HL-60 (cell line): Measurements from ENCODE around the gene FAM114A2.

Experiments used
- DNase-seq, 2 experiments: peaks; one replicate each; pipeline ENCODE4 v3.0.0-alpha.2; 2010 to 2020; ENCODE audit warnings: low read depth in 1 of 2, low spot score in 1 of 2
- H3K27ac ChIP-seq: fragments of 250-450 bp; sonication (Bioruptor Pico); replicated peaks from 2 replicates; pipeline ENCODE4 v1.5.1; 2020; ENCODE audit warnings: mild to moderate bottlenecking, moderate library complexity
- H3K27me3 ChIP-seq: fragments of 250-450 bp; sonication (Bioruptor Pico); 2 replicates; pipeline ENCODE4 v1.5.1; 2021; ENCODE audit warnings: mild to moderate bottlenecking, moderate library complexity; ENCODE audit not compliant: insufficient read depth, poor library complexity, severe bottlenecking
- H3K4me3 ChIP-seq: replicated peaks from 2 replicates; pipeline ENCODE4 v1.5.1; 2011; ENCODE audit warnings: mild to moderate bottlenecking, control low read depth, low read length; ENCODE audit not compliant: insufficient read depth
- GABPA ChIP-seq: IDR thresholded peaks from 2 replicates; pipeline ENCODE4 v1.6.1; 2012; ENCODE audit warnings: low read depth
- POLR2AphosphoS5 ChIP-seq: IDR thresholded peaks from 2 replicates; pipeline ENCODE4 v1.6.1; 2012; ENCODE audit warnings: low read depth
- SPI1 ChIP-seq: IDR thresholded peaks from 2 replicates; pipeline ENCODE4 v1.6.1; 2012; ENCODE audit warnings: low read depth, mild to moderate bottlenecking, borderline replicate concordance
- TF ChIP-seq, protein P1 (sequence below): IDR thresholded peaks from one replicate; pipeline ENCODE4 v1.5.1; 2011; ENCODE audit warnings: low read length, control low read depth, inconsistent platforms; ENCODE audit not compliant: insufficient read depth
- TF ChIP-seq, protein P2 (sequence below): IDR thresholded peaks from 2 replicates; pipeline ENCODE4 v1.6.1; 2012; ENCODE audit warnings: low read depth; ENCODE audit not compliant: insufficient replicate concordance

Gene FAM114A2

DNA sequence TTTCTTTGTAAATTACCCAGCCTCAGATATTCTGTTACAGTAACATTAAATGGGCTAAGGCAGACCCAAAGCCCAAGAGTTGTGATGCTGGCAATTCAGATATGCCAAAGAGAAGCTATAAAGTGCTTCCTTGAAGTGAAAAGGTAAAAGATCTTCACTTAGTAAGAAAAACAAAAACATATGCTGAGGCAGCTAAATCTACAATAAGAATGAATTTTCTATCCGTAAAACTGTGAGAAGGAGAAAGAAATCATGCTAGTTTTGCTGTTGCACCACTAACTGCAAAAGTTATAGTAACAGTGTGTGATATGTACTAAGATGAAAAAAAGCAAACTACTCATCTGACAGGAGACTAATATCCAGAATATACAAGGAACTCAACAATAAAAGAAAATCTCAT lies 39.9 kb downstream of the FAM114A2 start:
- Histone ChIP-seq H3K27me3 (no peaks in the 10 kb centered on the region), H3K4me3 (no peak overlapping the region), H3K27ac (no peak overlapping the region)
- no peak for TF ChIP-seq SPI1
- TF ChIP-seq GABPA: no peak
- TF ChIP-seq, protein P1, sequence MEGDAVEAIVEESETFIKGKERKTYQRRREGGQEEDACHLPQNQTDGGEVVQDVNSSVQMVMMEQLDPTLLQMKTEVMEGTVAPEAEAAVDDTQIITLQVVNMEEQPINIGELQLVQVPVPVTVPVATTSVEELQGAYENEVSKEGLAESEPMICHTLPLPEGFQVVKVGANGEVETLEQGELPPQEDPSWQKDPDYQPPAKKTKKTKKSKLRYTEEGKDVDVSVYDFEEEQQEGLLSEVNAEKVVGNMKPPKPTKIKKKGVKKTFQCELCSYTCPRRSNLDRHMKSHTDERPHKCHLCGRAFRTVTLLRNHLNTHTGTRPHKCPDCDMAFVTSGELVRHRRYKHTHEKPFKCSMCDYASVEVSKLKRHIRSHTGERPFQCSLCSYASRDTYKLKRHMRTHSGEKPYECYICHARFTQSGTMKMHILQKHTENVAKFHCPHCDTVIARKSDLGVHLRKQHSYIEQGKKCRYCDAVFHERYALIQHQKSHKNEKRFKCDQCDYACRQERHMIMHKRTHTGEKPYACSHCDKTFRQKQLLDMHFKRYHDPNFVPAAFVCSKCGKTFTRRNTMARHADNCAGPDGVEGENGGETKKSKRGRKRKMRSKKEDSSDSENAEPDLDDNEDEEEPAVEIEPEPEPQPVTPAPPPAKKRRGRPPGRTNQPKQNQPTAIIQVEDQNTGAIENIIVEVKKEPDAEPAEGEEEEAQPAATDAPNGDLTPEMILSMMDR: no peak
- TF ChIP-seq, protein P2, sequence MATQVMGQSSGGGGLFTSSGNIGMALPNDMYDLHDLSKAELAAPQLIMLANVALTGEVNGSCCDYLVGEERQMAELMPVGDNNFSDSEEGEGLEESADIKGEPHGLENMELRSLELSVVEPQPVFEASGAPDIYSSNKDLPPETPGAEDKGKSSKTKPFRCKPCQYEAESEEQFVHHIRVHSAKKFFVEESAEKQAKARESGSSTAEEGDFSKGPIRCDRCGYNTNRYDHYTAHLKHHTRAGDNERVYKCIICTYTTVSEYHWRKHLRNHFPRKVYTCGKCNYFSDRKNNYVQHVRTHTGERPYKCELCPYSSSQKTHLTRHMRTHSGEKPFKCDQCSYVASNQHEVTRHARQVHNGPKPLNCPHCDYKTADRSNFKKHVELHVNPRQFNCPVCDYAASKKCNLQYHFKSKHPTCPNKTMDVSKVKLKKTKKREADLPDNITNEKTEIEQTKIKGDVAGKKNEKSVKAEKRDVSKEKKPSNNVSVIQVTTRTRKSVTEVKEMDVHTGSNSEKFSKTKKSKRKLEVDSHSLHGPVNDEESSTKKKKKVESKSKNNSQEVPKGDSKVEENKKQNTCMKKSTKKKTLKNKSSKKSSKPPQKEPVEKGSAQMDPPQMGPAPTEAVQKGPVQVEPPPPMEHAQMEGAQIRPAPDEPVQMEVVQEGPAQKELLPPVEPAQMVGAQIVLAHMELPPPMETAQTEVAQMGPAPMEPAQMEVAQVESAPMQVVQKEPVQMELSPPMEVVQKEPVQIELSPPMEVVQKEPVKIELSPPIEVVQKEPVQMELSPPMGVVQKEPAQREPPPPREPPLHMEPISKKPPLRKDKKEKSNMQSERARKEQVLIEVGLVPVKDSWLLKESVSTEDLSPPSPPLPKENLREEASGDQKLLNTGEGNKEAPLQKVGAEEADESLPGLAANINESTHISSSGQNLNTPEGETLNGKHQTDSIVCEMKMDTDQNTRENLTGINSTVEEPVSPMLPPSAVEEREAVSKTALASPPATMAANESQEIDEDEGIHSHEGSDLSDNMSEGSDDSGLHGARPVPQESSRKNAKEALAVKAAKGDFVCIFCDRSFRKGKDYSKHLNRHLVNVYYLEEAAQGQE: no peak
- DNase-seq: no peak

DNA sequence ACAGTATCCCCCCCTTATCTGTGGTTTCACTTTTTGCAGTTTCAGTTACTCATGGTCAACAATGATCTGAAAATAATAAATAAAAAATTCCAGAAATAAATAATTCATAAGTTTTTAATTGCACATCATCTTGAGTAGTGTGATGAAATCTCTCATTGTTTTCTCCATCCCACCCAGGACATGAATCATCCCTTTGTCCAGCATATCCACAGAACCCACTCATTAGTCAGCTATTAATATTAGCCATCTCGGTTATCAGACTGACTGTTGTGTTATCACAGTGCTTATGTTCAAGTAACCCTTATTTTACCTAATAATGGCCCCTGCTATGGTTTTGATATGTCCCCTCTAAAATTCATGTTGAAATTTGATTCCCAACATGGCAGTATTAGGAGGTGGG lies 40.7 kb downstream of the FAM114A2 start:
- H3K4me3 ChIP-seq: no peak overlapping the region
- H3K27me3 ChIP-seq: no peaks in the 10 kb centered on the region
- DNase-seq: no peak
- TF ChIP-seq, protein P2: no peak
- TF ChIP-seq GABPA (no peak), SPI1 (no peak), POLR2AphosphoS5 (no peak)
- TF ChIP-seq, protein P1: no peak
- no peak overlapping the region for H3K27ac ChIP-seq

DNA sequence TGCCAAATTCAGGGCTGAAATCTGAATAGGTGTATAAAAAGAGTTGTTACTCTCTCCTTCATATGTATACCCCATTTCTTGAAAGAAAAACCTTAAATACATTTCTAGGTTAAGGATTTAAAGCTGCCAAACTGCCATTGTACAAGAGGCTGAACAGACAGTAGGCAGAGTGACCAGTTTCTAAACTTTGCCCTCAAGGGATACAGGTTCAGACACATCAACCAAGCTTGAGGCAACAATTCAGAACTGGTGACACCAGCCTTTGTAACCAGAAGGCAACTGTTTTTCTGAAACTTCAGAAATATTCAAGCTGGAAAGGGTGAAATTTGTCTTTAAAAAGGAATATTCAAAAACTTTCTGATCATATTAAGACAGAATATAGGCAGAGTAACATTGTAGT lies 47.5 kb downstream of the FAM114A2 start:
- Histone ChIP-seq H3K27me3 (no peaks in the 10 kb centered on the region), H3K4me3 (no peak overlapping the region), H3K27ac (no peak overlapping the region)
- DNase-seq: no peak
- TF ChIP-seq, protein P1: no peak
- no peak for TF ChIP-seq GABPA
- TF ChIP-seq SPI1: no peak
- TF ChIP-seq, protein P2: no peak
- TF ChIP-seq POLR2AphosphoS5: no peak
